Coronary artery (tissue), 2 donors: ENCODE data around the gene TEDC1.

Experiments
- DNase-seq: peaks from one replicate; pipeline ENCODE4 v3.0.0-alpha.2; 2017; ENCODE audit warnings: low spot score
- H3K27ac ChIP-seq, 2 donors: fragments of 200-600 bp; sonication (generic); one replicate each; pipeline ENCODE4 v1.5.1; 2016 to 2019
- H3K4me3 ChIP-seq: fragments of 200-600 bp; sonication (generic); 2 replicates; pipeline ENCODE4 v1.5.1; 2016; ENCODE audit warnings: mild to moderate bottlenecking, moderate library complexity
- CTCF ChIP-seq: fragments of 200-600 bp; sonication (generic); IDR thresholded peaks from one replicate; pipeline ENCODE4 v1.5.1; 2019; ENCODE audit warnings: antibody characterized with exemption

The TEDC1 gene

GRCh38 chr14:105490572-105491365 lies at the start of gene TEDC1:
TEDC1 (plus strand) TSS chr14:105491246; CDS start chr14:105491376, 130 bp downstream.
- DNase-seq = peak; percentile 100

GRCh38 chr14:105442125-105442524 lies 48.9 kb upstream of the TEDC1 start:
- no peak for TF ChIP-seq CTCF
- Histone ChIP-seq H3K4me3 (no peak overlapping the region), H3K27ac (no peak overlapping the region)
- no peak for DNase-seq

More at GRCh38 chr14:105490572-105491365, at the start of gene TEDC1:
- TF ChIP-seq CTCF = peak; percentile 66
- Histone ChIP-seq H3K27ac (peak within 1 kb of the TSS; percentile 96 to 100), H3K4me3 (peak within 1 kb of the TSS; percentile 93)

GRCh38 chr14:105442834-105443233 lies 48.2 kb upstream of the TEDC1 start:
- DNase-seq = no peak
- Histone ChIP-seq H3K4me3 (no peak overlapping the region), H3K27ac (no peak overlapping the region)
- TF ChIP-seq CTCF = no peak

- no peak for DNase-seq
- Histone ChIP-seq H3K4me3 (no peak overlapping the region), H3K27ac (no peak overlapping the region)
- TF ChIP-seq CTCF = no peak
These were observed 46.2 kb upstream of the TEDC1 start for GRCh38 chr14:105444859-105445258.

GRCh38 chr14:105445290-105445689 lies 45.8 kb upstream of the TEDC1 start:
- no peak for TF ChIP-seq CTCF
- no peak for DNase-seq
- H3K27ac ChIP-seq = no peak overlapping the region
- H3K4me3 ChIP-seq = no peak overlapping the region

- Histone ChIP-seq H3K4me3 (no peak overlapping the region), H3K27ac (no peak overlapping the region)
- DNase-seq = no peak
- no peak for TF ChIP-seq CTCF
These were observed 44.9 kb upstream of the TEDC1 start for GRCh38 chr14:105445901-105446845.
